NCI-H2081 (cell line): ENCODE measurements around the gene MAP7D2.
"Not testable (repeated sequence)": the region's sequence is repeated elsewhere in the genome, so short reads cannot be mapped to it uniquely, and the experiment has no call there.

Experiments used
- DNase-seq, 2 experiments: peaks; one replicate each; lab custom pipeline; 2025; lab: John Stamatoyannopoulos, UW

MAP7D2 gene

DNA sequence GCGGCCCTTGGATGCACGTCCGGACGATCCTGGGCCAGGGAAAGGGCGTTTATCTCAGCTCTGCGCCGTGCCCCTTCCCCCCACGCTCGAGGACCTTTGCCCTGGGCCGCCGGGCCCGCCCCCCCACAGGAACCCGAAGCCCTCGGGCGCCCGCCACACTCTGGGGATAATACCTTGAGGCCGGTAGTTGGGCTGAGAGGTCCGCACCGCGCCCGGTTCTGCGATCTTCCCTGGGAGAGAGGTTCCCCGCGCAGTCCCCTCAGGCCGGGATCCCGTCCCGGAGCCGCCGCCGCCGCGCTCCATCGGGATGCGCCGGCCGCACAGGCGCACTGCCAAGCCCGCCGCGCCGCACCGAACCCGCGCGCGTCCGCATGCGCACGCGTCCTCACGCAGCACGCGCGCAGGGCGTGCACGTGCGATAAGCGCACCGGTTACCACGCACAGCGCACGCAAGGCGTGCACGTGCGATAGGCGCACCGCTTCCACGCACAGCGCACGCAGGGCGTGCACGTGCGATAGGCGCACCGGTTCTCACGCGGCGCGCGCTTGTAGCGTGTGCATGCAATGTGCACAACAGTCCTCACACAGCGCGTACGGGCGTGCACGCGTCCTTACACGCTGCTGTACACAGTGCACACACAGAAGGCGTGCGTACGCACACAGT, at the start of gene MAP7D2:
Gene MAP7D2, minus strand, starts transcription at position 331 of the 664 bp plus-strand sequence. Its CDS starts 28 bp downstream, at position 303.
- peak in 1 of 2 experiments; percentile 30 for DNase-seq

DNA sequence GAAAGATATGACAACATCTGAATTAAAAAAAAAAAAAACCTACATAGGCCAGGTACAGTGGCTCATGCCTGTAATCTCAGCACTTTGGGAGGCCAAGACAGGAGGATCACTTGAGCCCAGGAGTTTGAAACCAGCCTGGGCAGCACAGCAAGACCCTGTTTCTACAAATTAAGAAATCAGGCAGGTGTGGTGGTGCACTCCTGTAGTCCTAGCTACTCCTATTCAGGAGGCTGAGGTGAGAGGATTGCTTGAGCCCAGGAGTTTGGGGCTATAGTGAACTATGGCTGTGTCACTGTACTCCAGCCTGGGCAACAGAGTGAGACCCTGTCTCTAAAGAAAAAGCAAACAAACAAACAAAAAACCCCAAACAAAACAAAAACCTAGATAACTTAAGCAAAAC, 45.8 kb upstream of the MAP7D2 start:
- DNase-seq = not testable (repeated sequence)

DNA sequence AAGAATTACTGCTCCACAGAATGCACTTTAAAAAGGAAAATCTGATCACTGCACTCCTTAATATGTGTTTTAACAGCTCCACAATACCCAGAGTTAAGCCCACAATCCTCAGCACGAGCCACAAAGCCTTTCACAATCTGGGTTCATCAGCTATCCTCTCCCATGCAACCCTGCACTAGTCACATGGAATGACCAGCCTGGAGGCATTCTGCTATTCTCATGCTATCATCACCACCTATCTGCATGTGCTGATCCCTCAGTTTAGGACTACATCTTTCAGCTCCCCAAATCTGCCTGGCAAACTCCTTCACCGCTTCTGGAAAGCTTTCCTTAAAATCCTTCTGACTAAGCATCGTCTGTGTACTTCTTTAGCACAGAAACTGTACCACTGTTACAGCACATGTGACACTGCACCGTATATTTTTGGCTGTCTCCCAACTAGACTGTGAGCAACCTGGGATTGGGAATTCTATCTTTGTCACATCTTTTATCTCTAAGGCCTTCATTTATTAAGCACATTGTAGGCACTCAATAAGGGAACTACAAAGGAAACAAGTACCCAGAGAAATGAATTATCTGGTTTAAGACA, 43.2 kb upstream of the MAP7D2 start:
- DNase-seq = no peak

DNA sequence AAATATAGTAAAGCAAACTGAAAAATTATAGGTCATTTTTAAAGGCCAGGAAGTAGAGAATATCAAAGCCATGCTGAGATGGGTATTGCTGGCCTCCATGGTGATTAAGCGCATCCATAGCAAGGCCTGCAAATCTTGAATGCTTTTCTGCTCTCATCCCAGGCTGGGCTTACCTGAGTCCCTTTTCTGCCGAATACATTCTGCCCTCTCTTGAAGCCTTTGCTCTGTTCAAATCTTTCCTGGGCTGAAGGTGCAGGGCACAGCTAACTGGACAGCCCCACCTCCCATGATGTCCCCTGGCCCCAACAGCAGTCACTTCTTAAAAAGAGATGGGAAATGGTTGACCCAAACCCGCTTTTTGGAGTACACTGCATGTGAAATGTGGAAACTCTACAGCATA, 35.0 kb upstream of the MAP7D2 start:
- no peak for DNase-seq

DNA sequence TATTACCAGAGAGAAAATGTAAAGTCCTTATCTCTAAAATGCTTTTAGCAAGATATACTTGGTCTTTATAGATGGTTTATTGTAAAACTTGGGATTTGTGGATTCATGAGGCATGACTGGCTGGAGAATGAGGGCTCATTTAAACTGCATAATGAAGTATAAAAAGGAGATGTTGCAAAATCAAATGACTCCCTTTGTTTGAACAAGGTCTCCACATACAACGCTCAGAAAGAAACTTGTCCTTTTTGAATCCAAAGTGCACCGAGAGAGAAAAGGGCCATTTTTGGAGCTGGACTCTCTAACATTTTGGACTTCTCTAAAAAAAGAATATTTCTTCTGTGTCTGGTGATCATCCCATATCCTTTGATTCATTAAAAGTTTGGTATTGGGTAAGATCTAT, 32.6 kb upstream of the MAP7D2 start:
- no peak for DNase-seq

DNA sequence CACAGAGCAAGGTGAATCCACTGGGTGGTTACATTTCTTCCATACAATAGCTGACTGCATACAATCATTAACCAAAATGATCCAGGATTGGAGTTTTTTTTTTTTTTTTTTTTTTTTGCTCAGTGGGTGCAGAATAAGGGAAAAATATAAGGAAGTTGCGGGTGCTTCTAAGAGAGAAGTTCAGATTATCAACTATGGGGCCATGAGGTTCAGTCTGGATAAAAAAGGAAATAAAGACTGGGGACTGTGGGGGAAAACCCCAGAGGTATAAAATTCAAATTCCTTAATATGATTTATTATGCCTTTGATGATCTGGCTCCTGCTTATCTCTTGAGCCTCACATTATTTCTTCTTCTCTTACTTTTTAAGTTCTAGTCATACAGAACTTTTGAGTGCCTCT, 30.9 kb upstream of the MAP7D2 start:
- DNase-seq = no peak

DNA sequence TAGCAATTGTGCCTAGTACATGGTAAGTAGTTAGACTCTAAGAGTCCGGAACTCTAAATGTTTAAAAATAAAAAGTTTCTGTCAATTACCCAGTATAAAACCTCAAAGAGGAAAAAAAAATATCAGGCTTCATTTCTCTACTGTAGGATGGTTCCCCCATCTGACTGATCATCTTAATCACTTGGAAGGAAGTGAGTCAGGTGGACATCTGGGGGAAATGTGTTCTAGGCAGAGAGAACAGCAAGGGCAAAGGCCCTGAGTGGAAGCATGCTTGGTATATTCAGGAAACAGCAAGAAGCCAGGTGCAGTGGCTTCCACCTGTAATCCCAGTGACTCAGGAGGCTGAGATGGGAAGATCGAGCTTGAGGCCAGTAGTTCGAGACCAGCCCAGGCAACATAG, 27.8 kb upstream of the MAP7D2 start:
- no peak for DNase-seq

DNA sequence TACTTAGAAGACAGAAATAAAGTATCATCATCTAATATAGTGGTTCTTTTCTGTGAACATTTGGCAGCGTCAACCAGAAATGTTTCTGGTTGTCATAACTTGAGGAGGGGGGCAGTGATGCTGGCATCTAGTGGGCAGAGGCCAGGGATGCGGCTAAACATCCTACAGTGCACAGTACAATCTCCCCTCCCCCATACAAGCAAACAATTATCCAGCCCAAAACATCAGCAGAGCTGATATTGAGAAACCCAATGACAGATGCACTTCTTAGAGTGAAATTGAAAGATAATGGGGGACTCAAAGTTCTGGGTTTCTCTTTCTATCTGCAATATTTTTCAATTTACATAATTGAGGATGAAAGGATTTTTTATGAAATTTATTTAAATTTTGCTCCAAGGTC, 26.9 kb upstream of the MAP7D2 start:
- peak in 1 of 2 experiments; percentile 8 for DNase-seq

DNA sequence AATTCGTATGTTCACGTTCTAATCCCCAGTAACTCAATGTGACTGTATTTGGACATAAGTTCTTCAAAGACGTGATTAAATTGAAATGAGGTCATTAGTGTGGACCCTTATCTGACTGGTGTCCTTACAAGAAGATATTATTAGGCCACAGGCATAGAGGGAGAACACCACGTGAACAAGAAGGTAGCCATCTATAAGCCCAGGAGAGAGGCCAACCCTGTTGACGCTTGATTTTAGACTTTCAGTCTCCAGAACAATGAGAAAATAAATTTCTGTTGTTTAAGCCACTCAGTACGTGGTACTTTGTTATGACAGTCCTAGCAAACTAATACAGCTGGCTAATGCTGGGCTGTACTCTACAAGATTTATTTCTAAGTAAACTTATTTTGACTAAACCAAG, 26.4 kb upstream of the MAP7D2 start:
- DNase-seq = no peak

DNA sequence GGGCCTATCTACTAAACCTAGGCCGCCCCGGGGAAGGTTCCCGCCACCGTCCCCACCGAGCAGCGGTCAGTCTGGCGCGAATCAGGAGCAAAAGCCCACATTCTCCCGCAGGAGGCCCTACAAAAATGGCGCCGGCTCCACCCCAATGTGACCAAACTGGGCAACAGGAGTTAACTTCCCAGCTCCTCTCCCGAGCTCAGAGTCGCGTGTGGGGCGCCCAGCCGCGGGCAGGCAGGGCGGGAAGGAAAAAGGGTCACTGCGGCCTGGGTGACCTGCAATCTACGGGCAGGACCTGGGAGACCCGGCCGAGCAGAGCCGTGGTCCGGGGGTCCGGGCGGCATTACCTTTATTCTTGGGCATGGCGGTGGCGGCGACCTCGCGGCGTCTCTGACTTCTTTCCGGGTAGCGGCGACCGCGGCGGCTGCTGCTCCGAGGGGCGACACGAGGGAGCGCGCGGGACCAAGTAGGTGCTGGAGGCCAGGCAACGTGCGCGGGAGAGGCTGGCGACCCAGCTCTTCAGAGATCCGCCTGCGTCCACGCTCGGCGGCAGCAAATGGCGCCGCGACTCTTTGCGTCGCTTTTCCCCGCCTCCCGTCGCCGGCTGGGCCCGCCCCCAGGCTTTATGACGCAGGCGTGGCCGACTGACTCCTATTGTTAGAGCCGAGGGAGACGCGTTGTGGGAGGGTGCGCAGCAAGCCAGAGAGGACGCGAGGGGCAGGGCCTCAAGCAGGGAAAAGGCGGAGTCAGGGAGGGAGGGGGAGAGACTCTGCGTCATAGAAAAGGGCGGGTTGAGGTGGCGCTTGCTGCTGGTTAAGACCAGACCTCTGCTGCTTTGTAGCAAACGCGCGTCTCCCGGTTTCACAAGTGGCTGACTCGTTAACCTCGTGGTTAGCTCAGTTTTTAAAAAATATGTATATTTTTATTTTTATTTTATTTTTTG, 24.8 kb upstream of the MAP7D2 start, which contains the start of gene EIF1AX:
Gene EIF1AX, minus strand, starts transcription at position 558 of the 940 bp plus-strand sequence. Its CDS starts 198 bp downstream, at position 360.
- DNase-seq = peak; percentile 99 to 100

DNA sequence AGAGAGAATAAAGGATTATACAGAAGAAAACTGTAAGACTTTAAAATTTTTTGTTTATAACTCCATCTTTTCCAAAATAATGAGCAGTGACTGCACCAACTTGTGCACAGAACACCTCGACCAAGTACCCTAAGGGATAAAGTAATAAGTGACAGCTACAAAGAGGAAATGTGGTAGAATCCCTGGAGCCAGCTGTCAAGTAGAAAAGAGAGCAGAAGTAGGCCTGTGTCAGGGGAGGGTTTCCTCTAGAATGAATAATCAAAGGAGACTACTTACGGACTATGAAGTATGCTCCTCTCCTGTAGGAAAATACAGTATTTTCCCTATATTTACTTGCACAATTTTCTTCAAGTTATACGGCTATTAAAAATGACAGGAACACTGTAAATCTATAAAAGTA, 23.7 kb upstream of the MAP7D2 start:
- DNase-seq = no peak

DNA sequence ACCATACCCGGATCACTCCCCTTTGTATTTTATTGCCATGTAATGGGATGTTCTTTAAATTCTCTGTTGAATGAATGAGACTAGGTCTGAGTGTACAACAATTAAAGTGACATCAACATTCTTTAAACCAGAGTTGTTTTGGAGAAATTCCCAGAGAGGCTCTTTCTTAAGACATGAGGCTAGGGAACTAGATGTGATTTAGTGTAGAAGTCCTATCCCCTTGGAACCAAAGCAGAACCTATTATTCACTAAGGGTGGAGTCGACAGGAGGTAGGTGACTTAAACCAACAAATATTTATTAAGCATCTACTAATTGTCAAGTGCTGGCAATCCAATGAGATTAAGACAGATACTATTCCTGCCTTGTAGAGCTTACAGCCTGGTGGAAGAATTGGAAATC, 23.3 kb upstream of the MAP7D2 start:
- no peak for DNase-seq

DNA sequence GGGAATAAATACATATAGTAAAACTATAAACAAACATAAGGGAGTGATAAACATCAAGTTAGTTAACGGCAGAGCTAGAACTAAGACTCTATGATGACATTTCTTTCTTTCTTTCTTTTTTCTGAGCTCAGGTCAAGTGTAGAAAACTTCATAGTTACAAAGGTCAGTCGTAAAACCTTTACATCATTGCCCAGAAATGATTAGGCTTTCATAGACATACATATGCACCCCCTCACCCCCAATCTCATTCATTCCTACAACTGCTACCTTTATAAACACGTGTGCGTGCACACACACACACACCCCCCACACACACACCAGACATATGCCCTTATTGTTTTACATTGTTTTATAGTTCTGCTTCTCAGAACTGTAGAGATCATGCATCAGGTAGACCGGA, 19.2 kb upstream of the MAP7D2 start:
- no peak for DNase-seq

DNA sequence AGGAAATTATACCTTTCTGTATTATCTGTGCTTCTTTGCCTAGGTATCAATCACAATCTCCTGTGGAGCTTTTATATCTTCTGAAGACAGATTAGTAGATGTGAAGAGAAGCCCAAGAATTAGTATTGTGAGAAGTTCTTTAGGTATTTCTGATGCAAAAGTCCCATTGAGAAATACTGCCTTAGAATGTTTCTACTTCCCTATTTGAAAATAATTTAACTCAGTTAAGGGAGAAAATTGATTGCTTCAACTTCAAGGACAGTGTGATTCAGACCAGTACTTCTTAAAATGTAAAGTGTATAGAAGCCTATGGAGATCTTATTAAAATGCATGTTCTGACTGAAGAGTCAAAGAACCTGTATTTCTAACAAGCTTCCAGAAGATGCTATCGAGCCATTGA, 16.0 kb upstream of the MAP7D2 start:
- DNase-seq = no peak

DNA sequence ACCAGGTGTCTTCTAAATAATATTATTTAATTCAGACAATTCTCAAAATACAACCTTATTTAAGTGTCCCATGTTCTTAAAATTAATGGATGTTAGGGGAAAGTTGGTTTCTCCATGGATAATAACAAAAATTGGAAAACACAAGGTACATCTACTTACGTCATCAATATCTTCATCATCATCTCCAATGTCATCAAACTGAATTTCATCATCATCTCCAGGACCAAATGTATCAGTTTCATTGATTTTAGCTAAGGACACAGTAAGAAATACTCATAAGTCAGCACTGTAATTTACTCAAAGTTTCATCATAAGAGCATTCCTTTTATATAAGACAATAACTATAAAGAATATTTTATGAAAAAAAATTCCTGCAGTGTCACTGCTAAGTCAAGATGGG, 13.7 kb upstream of the MAP7D2 start:
- no peak for DNase-seq

DNA sequence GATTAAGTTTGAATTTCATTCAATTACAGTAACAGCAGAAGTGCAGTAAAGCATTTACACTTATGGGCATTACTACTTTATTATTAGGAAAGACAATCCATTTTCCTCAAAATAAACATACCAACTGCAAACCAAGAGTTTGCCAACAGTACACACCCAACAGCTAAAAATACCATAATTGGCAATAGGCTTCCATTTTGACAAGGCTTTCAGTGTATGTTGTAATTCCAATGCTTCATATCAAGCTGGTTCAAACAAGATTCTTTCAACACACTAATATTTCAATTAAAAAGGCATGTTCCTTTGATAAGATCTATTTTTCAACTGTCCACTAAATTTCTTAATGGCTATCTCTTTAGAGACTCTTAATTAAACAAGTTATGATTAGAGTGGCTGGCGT, 12.8 kb upstream of the MAP7D2 start:
- DNase-seq = no peak

DNA sequence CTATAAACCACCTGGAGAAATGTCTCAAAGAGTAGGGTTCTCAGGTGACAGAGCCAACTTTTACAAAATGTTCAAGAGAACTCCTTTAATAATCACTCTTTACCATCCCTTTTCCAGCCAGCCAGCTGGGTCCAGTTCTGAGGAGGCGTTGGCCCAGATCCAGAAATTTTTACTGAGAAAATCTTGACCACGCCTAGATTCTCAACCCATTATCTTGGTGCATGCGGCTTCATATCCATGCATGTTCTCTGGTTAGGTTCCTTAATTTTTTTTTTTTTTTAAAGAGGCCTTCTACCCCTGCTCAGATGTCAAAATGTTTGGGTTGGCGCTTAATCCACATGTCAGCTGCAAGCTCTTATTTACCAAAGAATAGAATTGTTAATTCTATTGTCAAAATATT, 12.0 kb upstream of the MAP7D2 start:
- no peak for DNase-seq

DNA sequence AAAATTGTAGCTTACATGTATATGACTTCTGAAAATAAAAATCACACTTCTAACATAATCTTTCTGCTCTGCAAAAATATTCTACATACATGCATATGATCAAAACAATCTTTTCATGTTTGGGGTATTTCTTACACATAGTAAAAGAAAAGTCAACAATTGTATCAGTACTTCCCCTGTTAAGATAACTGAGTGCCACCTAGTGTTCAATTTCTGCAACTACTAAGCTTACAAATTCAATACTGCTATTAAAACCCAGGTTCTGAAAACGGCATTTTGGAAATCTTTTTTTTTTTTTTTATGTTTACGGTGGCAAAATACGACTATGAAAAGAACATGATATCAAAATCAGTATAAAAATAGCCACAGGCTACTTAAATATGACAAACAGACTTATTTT, 10.7 kb upstream of the MAP7D2 start:
- DNase-seq = not testable (repeated sequence)

DNA sequence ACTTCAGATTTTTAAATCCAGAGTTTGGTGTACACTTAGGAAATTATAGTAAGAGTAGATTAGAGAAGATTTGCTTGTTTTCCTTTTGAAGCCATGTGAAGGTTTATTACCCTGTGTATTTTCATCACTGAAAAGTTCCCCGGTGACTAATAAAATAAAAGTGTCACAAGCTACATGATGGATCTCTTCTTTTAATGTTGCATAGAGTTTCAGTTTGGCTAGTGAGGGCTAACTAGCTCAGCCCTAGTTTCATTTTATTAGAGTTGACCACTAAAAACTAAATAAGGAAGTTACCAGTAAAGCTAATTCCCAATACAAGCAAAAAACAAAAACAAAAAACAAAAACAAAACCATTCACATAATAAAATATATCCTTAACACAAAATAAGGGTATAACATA, 10.1 kb upstream of the MAP7D2 start:
- DNase-seq = not testable (repeated sequence)

DNA sequence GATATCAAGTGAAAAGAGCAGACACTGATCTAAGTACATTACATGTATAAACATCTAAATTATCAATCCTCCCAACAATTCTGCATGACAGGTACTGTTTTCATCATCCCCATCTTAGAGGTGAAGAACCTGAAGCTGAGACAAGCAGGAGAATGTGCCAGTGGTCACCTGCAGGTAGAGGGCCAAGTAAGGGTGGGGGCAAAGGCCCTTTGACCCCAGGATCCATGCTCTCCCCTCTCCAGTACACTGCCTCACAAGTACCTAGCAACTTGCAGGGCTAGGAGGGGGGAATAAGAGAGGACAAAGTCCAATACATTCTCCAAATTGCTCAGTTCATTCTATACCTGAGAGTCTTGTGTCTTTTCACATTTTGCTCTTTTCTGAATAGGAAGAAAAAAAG, 8.3 kb upstream of the MAP7D2 start:
- no peak for DNase-seq

DNA sequence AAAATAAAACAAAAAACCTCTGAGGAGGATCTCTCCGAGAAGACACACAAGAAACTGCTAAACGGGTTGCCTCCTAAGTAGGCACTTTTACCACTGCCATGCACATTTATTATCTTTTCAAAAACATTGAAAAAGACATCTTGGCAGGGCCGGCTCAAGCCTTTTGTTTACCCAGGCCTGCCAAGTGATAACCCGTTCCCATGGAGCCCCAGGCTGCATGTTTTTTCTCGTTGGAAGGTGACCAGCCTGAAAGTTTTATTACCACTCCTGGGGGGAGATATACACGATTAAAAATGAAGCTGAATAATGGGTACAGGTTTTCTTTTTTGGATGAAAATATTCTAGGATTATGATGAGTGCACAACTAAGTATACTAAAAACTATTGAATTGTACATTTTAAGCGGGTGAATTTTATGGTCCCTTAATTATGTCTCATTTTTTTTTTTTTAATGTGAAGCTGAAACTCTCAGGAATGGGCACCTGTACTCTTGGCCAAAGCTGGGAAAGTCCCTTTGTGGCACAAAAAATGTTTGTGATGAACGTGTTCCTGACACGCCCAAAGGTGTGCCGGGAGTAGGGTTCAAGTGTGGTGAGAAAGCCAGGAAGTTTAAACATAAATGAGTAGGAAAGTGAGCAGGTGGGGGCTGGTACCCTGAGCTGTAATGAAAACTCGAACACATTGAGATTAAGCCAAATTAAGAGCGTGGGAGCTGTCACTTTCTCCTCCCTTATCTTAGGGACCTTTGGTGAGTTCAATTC, 1.5 kb upstream of the MAP7D2 start:
- DNase-seq = no peak

DNA sequence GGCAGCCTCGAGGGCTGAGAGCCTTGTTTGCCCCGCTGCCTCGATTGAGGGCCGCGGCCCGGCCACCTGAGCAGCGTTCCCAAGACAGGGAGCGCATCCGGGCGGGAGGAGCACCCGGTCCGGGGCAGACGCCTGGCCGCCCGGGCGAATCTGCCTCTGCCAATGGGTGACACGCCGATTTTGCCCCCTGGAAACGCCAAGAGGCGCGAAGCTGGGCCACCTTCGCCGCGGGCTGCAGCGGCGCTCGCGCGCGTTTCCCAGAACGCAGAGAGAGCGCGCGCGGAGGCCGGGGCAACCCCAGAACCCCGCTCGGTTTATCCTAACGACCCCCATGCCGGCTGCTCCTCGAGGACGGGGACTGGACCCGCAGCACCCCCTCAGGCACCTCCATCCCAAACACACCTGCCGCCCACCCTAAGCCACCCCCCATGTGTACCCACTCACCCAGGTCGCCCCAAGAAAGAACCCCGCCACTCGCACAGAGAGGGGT, 575 bp downstream of the MAP7D2 start:
- DNase-seq = peak; percentile 37 to 58
